GM12878 (cell line): ENCODE data around the gene BRD9. TPM values are rescaled to one million over a fixed set of nuclear protein-coding genes. Genes with fewer than 3 reads are reported as not detected.

Source experiments
- ATAC-seq: fragments of 200-7000 bp; cut with Tn5 transposase; 3 replicates; pipeline ENCODE4 v1.9.1; 2020; ENCODE audit warnings: mild to moderate bottlenecking, moderate library complexity
- BruUV-seq: library from RNA; stranded (reverse); fragments of 400-500 nt; replicated peaks from 2 replicates; lab custom pipeline; 2021; lab: Mats Ljungman, UMichigan
- CTCF ChIA-PET: fragments of 300-600 bp; sonication (Branson Sonifier 250); formaldehyde crosslinking; extraction: SDS; loops from one replicate; lab custom pipeline; 2021; ENCODE audit warnings: inconsistent platforms; lab: Yijun Ruan, JAX
- POLR2A ChIA-PET: fragments of 350-600 bp; formaldehyde crosslinking; extraction: SDS; loops from one replicate; lab custom pipeline; 2021; ENCODE audit warnings: inconsistent platforms; lab: Charles Lee
- RAD21 ChIA-PET: fragments of 300-600 bp; sonication (Branson Sonifier 250); formaldehyde crosslinking; loops from one replicate; lab custom pipeline; 2023; ENCODE audit warnings: antibody characterized with exemption; ENCODE audit not compliant: unreplicated experiment; lab: Charles Lee
- SMC1A ChIA-PET: fragments of 300-600 bp; sonication (Branson Sonifier 250); formaldehyde crosslinking; loops from one replicate; lab custom pipeline; 2023; ENCODE audit not compliant: unreplicated experiment, uncharacterized antibody; lab: Charles Lee
- DNase-seq: peaks from one replicate; pipeline ENCODE4 v3.0.0-alpha.2; 2011; ENCODE audit warnings: low read depth, low spot score
- FAIRE-seq: peaks from 3 replicates; lab custom pipeline; 2011; peaks lifted over from hg19 to GRCh38; lab: Jason Lieb, UNC
- H2AFZ ChIP-seq: 2 replicates; pipeline ENCODE4 v1.6.0; 2011; ENCODE audit warnings: low read depth, low read length, control low read depth; ENCODE audit not compliant: control insufficient read depth
- H3K27ac ChIP-seq: 2 replicates; pipeline ENCODE4 v1.5.1; 2011; ENCODE audit warnings: control low read depth; ENCODE audit not compliant: control insufficient read depth, insufficient read depth
- H3K27me3 ChIP-seq, 2 experiments: replicated peaks in 1 of 2; 2 replicates each; pipeline versions ENCODE4 v1.6.0 to v1.6.1; 2011; ENCODE audit warnings: low read length in 1 of 2; ENCODE audit not compliant: control insufficient read depth in 2 of 2, insufficient read depth in 2 of 2
- H3K36me3 ChIP-seq, 2 experiments: 2 replicates each; pipeline ENCODE4 v1.5.1; 2011; ENCODE audit warnings: low read length in 1 of 2; ENCODE audit not compliant: control insufficient read depth in 2 of 2, insufficient read depth in 2 of 2
- H3K4me1 ChIP-seq: 2 replicates; pipeline ENCODE4 v1.6.1; 2011; ENCODE audit warnings: mild to moderate bottlenecking, low read length, moderate library complexity, mixed read lengths; ENCODE audit not compliant: control insufficient read depth, insufficient read depth
- H3K4me2 ChIP-seq: 2 replicates; pipeline ENCODE4 v1.6.0; 2011; ENCODE audit warnings: control low read depth; ENCODE audit not compliant: control insufficient read depth, insufficient read depth
- H3K4me3 ChIP-seq: fragments of 200-600 bp; sonication (generic); 2 replicates; pipeline ENCODE4 v1.5.1; 2016
- H3K79me2 ChIP-seq: 2 replicates; pipeline ENCODE4 v1.6.0; 2011; ENCODE audit warnings: low read length; ENCODE audit not compliant: control insufficient read depth, insufficient read depth
- H3K9ac ChIP-seq: 2 replicates; pipeline ENCODE4 v1.8.0; 2011; ENCODE audit warnings: low read length, control low read depth, mixed read lengths; ENCODE audit not compliant: control insufficient read depth, insufficient read depth
- H3K9me3 ChIP-seq: replicated peaks from 3 replicates; pipeline ENCODE4 v1.5.1; 2011; ENCODE audit warnings: mild to moderate bottlenecking, low read length; ENCODE audit not compliant: control insufficient read depth, insufficient read depth
- H4K20me1 ChIP-seq: 2 replicates; pipeline ENCODE4 v1.6.0; 2011; ENCODE audit not compliant: control insufficient read depth, insufficient read depth
- BACH1 ChIP-seq: fragments of 450-650 bp; IDR thresholded peaks from 2 replicates; pipeline ENCODE4 v1.6.1; 2017; ENCODE audit warnings: mild to moderate bottlenecking, borderline replicate concordance
- CHD2 ChIP-seq: IDR thresholded peaks from 2 replicates; pipeline ENCODE4 v1.6.1; 2011; ENCODE audit warnings: low read depth, low read length, improper control_type of control experiment, borderline replicate concordance
- HDAC2 ChIP-seq: fragments of 200-600 bp; sonication (generic); IDR thresholded peaks from 2 replicates; pipeline ENCODE4 v1.6.1; 2017
- HDAC6 ChIP-seq: fragments of 200-600 bp; sonication (generic); IDR thresholded peaks from one replicate; pipeline ENCODE4 v1.8.0; 2017; ENCODE audit warnings: antibody characterized with exemption; ENCODE audit not compliant: unreplicated experiment
- KLF5 ChIP-seq: fragments of 450-650 bp; IDR thresholded peaks from 2 replicates; pipeline ENCODE4 v1.6.1; 2014; ENCODE audit warnings: mild to moderate bottlenecking; ENCODE audit not compliant: partially characterized antibody
- NR2C1 ChIP-seq: fragments of 450-650 bp; IDR thresholded peaks from 2 replicates; pipeline ENCODE4 v1.6.1; 2017; ENCODE audit warnings: antibody characterized with exemption, mild to moderate bottlenecking, moderate library complexity
- NR2C2 ChIP-seq: IDR thresholded peaks from 2 replicates; pipeline ENCODE4 v1.6.1; 2011; ENCODE audit warnings: borderline replicate concordance, low read depth; ENCODE audit not compliant: control insufficient read depth, insufficient read length
- POLR2AphosphoS2 ChIP-seq: IDR thresholded peaks from 2 replicates; pipeline ENCODE4 v1.6.1; 2011; ENCODE audit warnings: low read depth, mild to moderate bottlenecking, low read length, improper control_type of control experiment, moderate library complexity
- SMAD5 ChIP-seq: IDR thresholded peaks from 2 replicates; pipeline ENCODE4 v1.6.1; 2016; ENCODE audit warnings: antibody characterized with exemption, low read depth
- SPI1 ChIP-seq: IDR thresholded peaks from 2 replicates; pipeline ENCODE4 v1.6.1; 2011; ENCODE audit warnings: low read depth, mild to moderate bottlenecking, low read length, moderate library complexity, borderline replicate concordance; ENCODE audit not compliant: insufficient read depth
- TAF1 ChIP-seq: IDR thresholded peaks from 2 replicates; pipeline ENCODE4 v1.6.1; 2011; ENCODE audit warnings: mild to moderate bottlenecking, low read depth, low read length, borderline replicate concordance
- YY1 ChIP-seq: IDR thresholded peaks from 2 replicates; pipeline ENCODE4 v1.6.1; 2011; ENCODE audit warnings: low read depth, mild to moderate bottlenecking, low read length
- ZNF207 ChIP-seq: fragments of 450-650 bp; IDR thresholded peaks from 2 replicates; pipeline ENCODE4 v1.6.1; 2014; ENCODE audit warnings: antibody characterized with exemption, mild to moderate bottlenecking, borderline replicate concordance
- ZNF622 ChIP-seq: fragments of 450-650 bp; IDR thresholded peaks from 2 replicates; pipeline ENCODE4 v1.6.1; 2017; ENCODE audit warnings: mild to moderate bottlenecking, inconsistent platforms
- WGBS: methylation state at CpG from one replicate; pipeline ENCODE4 v1.1.6; 2016; ENCODE audit warnings: low lambda C conversion rate; ENCODE audit not compliant: insufficient replicate concordance, insufficient coverage; ENCODE audit errors: missing lambda C conversion rate; 5-methylcytosine and 5-hydroxymethylcytosine counted together
- in situ Hi-C: fragments of 300-500 bp; cut with MboI; formaldehyde crosslinking; loops from 9 replicates; pipeline ENCODE4 v1.14.3; 2018; ENCODE audit warnings: mixed read lengths
- intact Hi-C: fragments of 100-400 bp; cut with micrococcal nuclease; formaldehyde crosslinking; loops from one replicate; pipeline ENCODE4 v1.14.2; 2022; ENCODE audit not compliant: unreplicated experiment
- polyA plus RNA-seq, 11 experiments: library from polyadenylated mRNA; depleted of rRNA in 4 of 11; unstranded in 6 of 11; stranded (reverse) in 5 of 11; fragments of >200 nt; fragmentation: Nextera tagmentation in 4 of 11; fragmentation: Illumina TruSeq in 1 of 11; extraction: Ambion mirVana in 4 of 11; extraction: Trizol in 1 of 11; gene quantifications; 1 replicate in 1 of 11; 2 replicates in 10 of 11; pipeline versions ENCODE4 v1.2.1 to v1.2.3, GENCODE V29; 2011 to 2016; ENCODE audit warnings: inconsistent platforms in 2 of 11, missing spikeins in 2 of 11, low read depth in 1 of 11
- total RNA-seq, 4 experiments: library from RNA; depleted of rRNA in 3 of 4; stranded (reverse); fragments of >200 nt in 3 of 4; fragmentation: Illumina TruSeq in 1 of 4; extraction: Trizol in 1 of 4; gene quantifications; 2 replicates each; pipeline versions ENCODE4 v1.2.1 to v1.2.3, GENCODE V29; 2013 to 2021
- TF ChIP-seq, protein P1 (sequence below): fragments of 450-650 bp; IDR thresholded peaks from 2 replicates; pipeline ENCODE4 v1.6.1; 2017; ENCODE audit warnings: mild to moderate bottlenecking
- TF ChIP-seq, protein P2 (sequence below): fragments of 450-650 bp; IDR thresholded peaks from 2 replicates; pipeline ENCODE4 v1.6.1; 2017; ENCODE audit warnings: low read depth, mild to moderate bottlenecking, moderate library complexity
- TF ChIP-seq, protein P3 (sequence below): fragments of 450-650 bp; formaldehyde crosslinking; IDR thresholded peaks from 2 replicates; pipeline ENCODE4 v1.4.0; 2022; ENCODE audit warnings: mild to moderate bottlenecking, moderate library complexity

The BRD9 gene
- total and polyA plus RNA-seq, 10 of the 15 experiments (the other 5 are each of a cell fraction or from before 2014, with no cell fraction given), result 2.0 to 48.6 (median 32.4) TPM

DNA sequence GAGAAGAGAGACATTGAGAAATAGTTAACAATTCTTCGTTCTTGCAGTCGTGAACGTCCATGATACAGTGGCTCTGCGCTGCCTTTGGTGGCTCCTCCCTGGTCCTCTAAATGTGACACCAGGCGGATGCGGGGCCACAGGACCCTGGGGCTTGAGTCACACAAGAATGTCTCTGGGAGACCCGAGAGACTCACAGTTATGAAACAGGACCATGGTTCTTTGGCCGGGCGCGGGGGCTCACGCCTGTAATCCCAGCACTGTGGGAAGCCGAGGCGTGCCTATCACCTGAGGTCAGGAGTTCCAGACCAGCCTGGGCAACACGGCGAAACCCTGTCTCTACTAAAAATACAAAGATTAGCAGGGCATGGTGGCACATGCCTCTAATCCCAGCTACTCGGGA is 41.0 kb downstream of the BRD9 start (continued):
- TF ChIP-seq, protein P1, sequence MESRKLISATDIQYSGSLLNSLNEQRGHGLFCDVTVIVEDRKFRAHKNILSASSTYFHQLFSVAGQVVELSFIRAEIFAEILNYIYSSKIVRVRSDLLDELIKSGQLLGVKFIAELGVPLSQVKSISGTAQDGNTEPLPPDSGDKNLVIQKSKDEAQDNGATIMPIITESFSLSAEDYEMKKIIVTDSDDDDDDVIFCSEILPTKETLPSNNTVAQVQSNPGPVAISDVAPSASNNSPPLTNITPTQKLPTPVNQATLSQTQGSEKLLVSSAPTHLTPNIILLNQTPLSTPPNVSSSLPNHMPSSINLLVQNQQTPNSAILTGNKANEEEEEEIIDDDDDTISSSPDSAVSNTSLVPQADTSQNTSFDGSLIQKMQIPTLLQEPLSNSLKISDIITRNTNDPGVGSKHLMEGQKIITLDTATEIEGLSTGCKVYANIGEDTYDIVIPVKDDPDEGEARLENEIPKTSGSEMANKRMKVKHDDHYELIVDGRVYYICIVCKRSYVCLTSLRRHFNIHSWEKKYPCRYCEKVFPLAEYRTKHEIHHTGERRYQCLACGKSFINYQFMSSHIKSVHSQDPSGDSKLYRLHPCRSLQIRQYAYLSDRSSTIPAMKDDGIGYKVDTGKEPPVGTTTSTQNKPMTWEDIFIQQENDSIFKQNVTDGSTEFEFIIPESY, result no peak
- TF ChIP-seq NR2C1, result no peak
- no peak for TF ChIP-seq CHD2

DNA sequence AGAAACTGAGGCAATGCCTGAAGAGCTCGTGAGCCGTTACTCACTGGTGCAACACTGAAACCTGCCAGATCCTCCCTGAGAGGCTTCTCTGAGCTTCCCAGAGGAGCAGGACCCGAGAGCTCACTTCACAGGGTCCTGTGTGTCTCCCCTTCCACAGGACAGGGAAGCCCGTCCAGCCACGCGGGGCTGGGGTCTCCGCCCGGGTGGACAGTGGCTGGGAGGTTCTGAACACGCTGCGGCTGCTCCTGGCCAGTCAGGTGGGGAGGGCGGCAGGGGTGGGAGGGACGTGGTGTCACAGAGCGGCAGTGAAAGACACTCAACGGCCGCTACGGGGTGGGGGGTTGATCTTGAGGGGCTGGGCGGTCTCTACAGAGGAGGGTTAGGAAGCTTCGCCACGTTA is 41.5 kb downstream of the BRD9 start:
- 47% methylated on average over 13 of the region's 19 CpGs for WGBS
- no peak for FAIRE-seq
- ChIA-PET POLR2A (no interaction called here), CTCF (no interaction called here), SMC1A (no interaction called here), RAD21 (no interaction called here)
- Histone ChIP-seq H3K4me3 (no peak overlapping the region), H3K36me3 (no peaks in the 10 kb centered on the region), H3K4me2 (no peak overlapping the region), H3K79me2 (no peaks in the 10 kb centered on the region), H3K4me1 (no peaks in the 10 kb centered on the region), H2AFZ (no peak overlapping the region), H3K27me3 (no peaks in the 10 kb centered on the region), H3K9ac (no peak overlapping the region), H3K9me3 (no peaks in the 10 kb centered on the region), H4K20me1 (no peaks in the 10 kb centered on the region), H3K27ac (no peak overlapping the region)
- no peak for ATAC-seq
- intact Hi-C loops, result loop anchor here (2.0 kb wide), 1 partner anchor 96 kb away; no protein-coding TSS in a partner anchor
- BruUV-seq, result no TSS peak
- in situ Hi-C loops, result loop anchor here (5.0 kb wide), 1 partner anchor 99 kb away; no protein-coding TSS in a partner anchor
- DNase-seq, result no peak
- TF ChIP-seq YY1 (no peak), ZNF622 (no peak), TAF1 (no peak), BACH1 (no peak), HDAC2 (no peak), SMAD5 (no peak), CHD2 (no peak), KLF5 (no peak), POLR2AphosphoS2 (no peak), ZNF207 (no peak), NR2C2 (no peak), SPI1 (no peak), HDAC6 (no peak)
- TF ChIP-seq, protein P2, sequence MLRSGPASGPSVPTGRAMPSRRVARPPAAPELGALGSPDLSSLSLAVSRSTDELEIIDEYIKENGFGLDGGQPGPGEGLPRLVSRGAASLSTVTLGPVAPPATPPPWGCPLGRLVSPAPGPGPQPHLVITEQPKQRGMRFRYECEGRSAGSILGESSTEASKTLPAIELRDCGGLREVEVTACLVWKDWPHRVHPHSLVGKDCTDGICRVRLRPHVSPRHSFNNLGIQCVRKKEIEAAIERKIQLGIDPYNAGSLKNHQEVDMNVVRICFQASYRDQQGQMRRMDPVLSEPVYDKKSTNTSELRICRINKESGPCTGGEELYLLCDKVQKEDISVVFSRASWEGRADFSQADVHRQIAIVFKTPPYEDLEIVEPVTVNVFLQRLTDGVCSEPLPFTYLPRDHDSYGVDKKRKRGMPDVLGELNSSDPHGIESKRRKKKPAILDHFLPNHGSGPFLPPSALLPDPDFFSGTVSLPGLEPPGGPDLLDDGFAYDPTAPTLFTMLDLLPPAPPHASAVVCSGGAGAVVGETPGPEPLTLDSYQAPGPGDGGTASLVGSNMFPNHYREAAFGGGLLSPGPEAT, result no peak
- TF ChIP-seq, protein P3, sequence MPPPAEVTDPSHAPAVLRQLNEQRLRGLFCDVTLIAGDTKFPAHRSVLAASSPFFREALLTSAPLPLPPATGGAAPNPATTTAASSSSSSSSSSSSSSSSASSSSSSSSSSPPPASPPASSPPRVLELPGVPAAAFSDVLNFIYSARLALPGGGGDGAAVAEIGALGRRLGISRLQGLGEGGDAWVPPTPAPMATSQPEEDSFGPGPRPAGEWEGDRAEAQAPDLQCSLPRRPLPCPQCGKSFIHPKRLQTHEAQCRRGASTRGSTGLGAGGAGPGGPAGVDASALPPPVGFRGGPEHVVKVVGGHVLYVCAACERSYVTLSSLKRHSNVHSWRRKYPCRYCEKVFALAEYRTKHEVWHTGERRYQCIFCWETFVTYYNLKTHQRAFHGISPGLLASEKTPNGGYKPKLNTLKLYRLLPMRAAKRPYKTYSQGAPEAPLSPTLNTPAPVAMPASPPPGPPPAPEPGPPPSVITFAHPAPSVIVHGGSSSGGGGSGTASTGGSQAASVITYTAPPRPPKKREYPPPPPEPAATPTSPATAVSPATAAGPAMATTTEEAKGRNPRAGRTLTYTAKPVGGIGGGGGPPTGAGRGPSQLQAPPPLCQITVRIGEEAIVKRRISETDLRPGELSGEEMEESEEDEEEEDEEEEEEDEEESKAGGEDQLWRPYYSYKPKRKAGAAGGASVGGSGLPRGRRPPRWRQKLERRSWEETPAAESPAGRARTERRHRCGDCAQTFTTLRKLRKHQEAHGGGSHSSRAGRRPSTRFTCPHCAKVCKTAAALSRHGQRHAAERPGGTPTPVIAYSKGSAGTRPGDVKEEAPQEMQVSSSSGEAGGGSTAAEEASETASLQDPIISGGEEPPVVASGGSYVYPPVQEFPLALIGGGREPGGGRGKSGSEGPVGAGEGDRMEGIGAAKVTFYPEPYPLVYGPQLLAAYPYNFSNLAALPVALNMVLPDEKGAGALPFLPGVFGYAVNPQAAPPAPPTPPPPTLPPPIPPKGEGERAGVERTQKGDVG, result no peak
